Activated T-helper 1 cell treated with anti-CD3 and anti-CD28 coated beads, Interleukin-2, amount 50 U/mL, for 16 hours (primary cell): ENCODE results near the gene ZBTB11.
"Not testable (repeated sequence)": the region's sequence is repeated elsewhere in the genome, so short reads cannot be mapped to it uniquely, and the experiment has no call there.

Source experiments
- DNase-seq, 2 donors: peaks; one replicate each; pipeline ENCODE4 v3.0.0-alpha.2; 2020; ENCODE audit warnings: low read depth in 1 of 2, low spot score in 1 of 2

ZBTB11 gene

DNA sequence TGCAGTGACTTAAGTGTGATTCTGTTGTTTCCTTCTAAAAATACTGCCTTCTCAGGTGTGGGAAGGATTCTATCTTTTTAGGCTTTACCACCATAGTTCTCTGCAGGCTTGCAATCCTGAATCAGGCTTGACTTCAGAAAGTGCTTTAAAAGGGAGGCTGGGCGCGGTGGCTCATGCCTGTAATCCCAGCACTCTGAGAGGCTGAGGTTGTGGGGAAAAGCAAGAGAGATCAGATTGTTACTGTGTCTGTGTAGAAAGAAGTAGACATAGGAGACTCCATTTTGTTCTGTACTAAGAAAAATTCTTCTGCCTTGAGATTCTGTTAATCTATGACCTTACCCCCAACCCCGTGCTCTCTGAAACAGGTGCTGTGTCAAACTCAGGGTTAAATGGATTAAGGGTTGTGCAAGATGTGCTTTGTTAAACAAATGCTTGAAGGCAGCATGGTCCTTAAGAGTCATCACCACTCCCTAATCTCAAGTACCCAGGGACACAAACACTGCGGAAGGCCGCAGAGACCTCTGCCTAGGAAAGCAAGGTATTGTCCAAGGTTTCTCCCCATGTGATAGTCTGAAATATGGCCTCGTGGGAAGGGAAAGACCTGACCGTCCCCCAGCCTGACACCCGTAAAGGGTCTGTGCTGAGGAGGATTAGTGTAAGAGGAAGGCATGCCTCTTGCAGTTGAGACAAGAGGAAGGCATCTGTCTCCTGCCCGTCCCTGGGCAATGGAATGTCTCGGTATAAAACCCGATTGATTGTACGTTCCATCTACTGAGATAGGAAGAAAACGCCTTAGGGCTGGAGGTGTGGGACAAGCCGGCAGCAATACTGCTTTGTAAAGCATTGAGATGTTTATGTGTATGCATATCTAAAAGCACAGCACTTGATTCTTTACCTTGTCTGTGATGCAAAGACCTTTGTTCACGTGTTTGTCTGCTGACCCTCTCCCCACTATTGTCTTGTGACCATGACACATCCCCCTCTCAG, 15.0 kb upstream of the ZBTB11 start:
- not testable (repeated sequence) for DNase-seq

DNA sequence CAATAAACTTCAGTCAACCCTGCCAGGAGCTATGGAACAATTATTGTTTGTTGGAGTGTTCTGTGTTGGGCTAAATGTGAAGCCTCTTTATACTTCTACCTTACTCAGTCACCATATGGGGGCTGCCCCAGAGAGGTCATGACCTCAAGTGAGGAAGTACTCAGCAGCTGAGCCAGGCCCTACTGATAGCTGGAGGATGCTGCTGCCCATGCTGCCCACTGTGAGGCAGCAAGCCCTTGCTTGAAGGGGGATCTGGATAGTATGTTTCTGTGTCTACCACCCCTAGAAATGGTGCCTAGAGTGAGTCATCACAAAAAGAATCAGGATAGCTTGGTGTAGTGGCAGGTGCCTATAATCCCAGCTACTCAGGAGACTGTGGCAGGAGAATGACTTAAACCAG, 14.0 kb upstream of the ZBTB11 start:
- DNase-seq, result no peak

DNA sequence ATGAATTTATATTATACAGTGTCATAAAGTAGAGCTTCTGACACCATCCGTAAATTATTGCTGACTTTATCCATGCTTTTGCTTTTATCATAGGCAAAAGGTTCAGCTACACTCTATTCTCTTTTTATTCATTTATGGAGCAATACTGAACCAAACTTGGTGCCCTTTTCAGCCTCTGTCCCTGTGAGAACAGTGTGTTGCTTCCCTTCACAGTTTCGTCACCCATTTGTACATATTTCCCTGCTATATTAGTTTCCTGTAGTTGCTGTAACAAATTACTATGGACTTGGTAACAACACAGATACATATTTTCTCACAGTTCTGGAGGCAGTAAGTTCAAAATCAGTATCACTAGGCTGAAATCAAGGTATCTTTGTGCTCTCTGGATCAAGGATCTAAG, 12.4 kb upstream of the ZBTB11 start:
- DNase-seq, result no peak

GRCh38 chr3:101687142-101687931, 10.4 kb upstream of the ZBTB11 start:
- DNase-seq, result no peak

GRCh38 chr3:101685870-101686307, 9.0 kb upstream of the ZBTB11 start:
- DNase-seq, result no peak

- DNase-seq, result no peak
These were observed 8.1 kb upstream of the ZBTB11 start for GRCh38 chr3:101685050-101685400.

DNA sequence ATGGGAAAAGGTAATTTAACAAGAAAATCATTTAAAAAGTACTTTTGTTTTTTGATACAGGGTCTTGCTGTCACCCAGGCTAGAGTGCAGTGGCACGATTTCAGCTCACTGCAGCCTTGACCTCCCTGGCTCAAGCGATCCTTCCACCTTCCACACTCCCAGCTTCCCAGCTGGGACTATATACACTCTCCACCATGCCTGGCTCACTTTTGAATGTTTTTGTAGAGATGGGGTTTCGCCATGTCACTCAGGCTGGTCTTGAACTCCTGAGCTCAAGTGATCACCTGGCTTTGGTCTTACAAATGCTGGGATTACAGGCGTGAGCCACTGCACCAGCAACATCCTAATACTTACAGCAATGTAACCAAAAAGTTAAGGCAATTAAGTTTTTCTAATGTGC, 3.5 kb upstream of the ZBTB11 start:
- DNase-seq, result no peak

DNA sequence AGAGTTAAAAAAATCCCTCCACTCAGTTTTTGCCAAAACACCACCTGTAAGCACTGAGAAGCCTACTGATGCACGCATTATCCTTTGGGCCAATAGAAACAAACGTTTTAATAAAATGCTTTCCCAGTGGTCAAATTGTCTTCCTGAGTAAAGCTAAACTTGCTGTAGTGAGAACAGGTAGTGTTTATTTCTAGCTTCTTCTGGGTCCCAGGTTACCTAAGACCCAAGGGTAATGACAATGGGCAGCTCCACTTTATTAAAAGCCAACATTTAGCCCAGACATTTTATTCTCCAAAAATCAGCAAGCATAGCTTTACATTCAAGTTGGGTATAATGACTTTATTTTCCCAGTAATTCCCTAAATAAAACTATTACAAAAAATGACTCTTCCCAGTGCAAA, 1.9 kb upstream of the ZBTB11 start:
- not testable (repeated sequence) for DNase-seq

GRCh38 chr3:101677436-101678286, 729 bp upstream of the ZBTB11 start:
- DNase-seq, result no peak

- peak; percentile 80 to 92 for DNase-seq
These were observed 642 bp downstream of the ZBTB11 start for GRCh38 chr3:101676216-101676764.

GRCh38 chr3:101675709-101676215, 1.2 kb downstream of the ZBTB11 start:
- DNase-seq, result no peak

DNA sequence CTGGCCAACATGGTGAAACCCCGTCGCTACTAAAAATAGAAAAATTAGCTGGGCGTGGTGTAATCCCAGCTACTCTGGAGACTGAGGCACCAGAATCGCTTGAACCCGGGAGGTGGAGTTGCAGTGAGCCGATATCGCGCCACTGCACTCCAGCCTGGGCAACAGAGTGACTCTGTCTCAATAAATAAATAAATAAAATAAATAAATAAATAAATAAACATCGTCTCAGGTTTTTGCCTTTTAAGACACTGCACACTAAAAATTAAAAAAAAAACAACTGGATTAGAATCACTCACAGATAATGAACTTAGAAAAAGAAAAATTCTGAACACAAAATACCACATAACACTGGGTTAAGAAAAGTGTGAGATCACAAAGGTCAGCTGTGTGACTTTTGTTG, 2.4 kb downstream of the ZBTB11 start:
- no peak for DNase-seq

DNA sequence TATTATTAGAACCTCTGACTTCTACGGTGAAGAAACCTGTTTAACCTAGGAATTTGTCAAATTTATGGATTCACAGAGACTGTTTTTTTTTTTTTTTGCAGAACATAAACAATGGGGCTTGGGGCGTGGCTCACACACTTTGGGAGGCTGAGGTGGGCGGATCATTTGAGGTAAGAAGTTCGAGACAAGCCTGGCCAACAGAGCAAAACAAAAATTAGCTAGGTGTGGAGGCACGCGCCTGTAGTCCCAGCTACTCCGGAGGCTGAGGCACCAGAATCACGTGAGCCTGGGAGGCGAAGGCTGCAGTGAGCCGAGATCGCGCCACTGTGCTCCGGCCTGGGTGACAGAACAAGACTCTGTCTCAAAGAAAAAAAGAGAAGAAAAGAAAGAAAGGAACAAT, 3.0 kb downstream of the ZBTB11 start:
- no peak for DNase-seq

- no peak for DNase-seq
These were observed 5.9 kb downstream of the ZBTB11 start for GRCh38 chr3:101671014-101671413.

DNA sequence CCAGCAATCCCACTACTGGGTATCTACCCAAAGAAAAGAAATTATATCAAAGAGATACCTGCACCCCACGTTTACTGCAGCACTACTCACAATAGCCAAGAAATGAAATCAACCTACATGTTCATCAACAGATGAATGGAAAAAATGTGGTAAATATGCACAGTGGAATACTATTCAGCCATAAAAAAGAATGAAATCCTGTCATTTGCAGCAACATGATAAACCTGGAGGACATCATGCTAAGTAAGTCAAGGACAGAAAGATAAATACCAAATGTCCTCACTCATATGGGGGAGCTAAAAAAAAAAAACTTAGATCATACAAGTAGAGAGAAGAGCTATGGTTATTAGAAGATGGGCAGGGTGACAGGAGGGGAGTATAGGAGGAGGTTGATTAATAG, 9.1 kb downstream of the ZBTB11 start:
- DNase-seq, result no peak

DNA sequence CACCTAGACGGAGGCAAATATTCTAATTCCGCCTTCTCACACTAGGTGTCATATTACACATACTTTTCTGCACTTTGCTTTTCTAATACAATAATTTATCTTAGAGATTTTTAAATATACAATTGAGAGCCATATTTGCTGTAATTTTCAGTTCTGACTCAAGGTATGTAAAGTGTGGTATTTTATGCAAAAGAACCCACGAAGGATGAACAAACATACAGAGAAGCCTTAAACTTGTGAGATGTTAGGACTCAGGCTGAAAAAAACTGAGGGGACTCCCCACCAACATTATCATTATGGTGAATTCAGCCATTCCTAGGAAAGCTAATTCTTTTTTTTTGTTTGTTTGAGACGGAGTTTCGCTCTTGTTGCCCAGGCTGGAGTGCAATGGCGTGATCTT, 9.6 kb downstream of the ZBTB11 start:
- DNase-seq, result no peak

GRCh38 chr3:101665851-101666250, 11.1 kb downstream of the ZBTB11 start:
- DNase-seq, result no peak

- no peak for DNase-seq
These were observed 11.6 kb downstream of the ZBTB11 start for GRCh38 chr3:101665357-101665756.

DNA sequence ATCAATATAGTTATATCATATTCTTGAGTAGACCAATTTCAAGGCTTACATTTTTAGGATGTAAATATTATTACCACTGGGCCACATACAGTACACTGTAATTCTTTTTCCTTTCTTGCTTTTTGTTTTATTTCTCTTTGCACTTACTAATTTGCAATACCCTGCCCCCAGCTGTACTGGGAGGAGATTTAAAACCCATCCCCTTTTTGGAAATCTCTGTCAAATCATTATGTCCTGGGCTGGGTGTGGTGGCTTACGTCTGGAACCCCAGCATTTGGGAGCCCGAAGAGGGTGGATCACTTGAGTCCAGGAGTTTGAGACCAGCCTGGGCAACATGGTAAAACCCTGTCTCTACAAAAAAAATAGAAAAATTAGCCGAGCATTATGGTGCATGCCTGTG, 16.2 kb downstream of the ZBTB11 start:
- no peak for DNase-seq

DNA sequence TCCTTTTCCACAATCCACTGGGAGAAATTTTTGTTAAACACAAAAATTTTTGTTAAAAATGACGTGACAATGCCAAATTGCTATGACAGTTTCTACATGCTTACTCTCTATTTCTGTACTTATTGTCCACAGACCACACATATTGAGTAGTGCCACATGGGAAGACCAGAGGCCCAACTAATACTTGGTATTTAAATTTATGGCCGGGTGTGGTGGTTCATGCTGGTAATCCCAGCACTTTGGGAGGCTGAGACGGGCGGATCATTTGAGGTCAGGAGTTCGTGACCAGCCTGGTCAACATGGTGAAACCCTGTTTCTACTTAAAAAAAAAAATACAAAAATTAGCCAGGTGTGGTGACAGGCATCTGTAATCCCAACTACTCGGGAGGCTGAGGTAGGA, 20.3 kb downstream of the ZBTB11 start:
- no peak for DNase-seq

- DNase-seq, result no peak
These were observed 30.2 kb downstream of the ZBTB11 start for GRCh38 chr3:101646726-101647125.
